Smooth muscle cell (in vitro differentiated cells): Measurements from ENCODE around the gene S100A6. TPM values are rescaled to one million over a fixed set of nuclear protein-coding genes. Genes with fewer than 3 reads are reported as not detected.
A peak's percentile ranks its signal among the peaks of the same experiment; 100 is the strongest.

Experiments used
- DNase-seq: peaks from one replicate; lab custom pipeline; 2025; ENCODE audit not compliant: unreplicated experiment; lab: John Stamatoyannopoulos, UW
- H2AFZ ChIP-seq: fragments of 200-600 bp; sonication (generic); 2 replicates; pipeline ENCODE4 v1.6.0; 2016; ENCODE audit warnings: antibody characterized with exemption, low read depth, mild to moderate bottlenecking
- H3F3A ChIP-seq: fragments of 200-600 bp; sonication (generic); 2 replicates; pipeline ENCODE4 v1.6.0; 2017; ENCODE audit warnings: antibody characterized with exemption, low read depth
- H3K27ac ChIP-seq: fragments of 200-600 bp; sonication (generic); 2 replicates; pipeline ENCODE4 v1.5.1; 2016; ENCODE audit warnings: low read depth, mild to moderate bottlenecking
- H3K27me3 ChIP-seq: fragments of 200-600 bp; sonication (generic); 2 replicates; pipeline ENCODE4 v1.6.1; 2016; ENCODE audit warnings: low read depth, mild to moderate bottlenecking
- H3K36me3 ChIP-seq: fragments of 200-600 bp; sonication (generic); 2 replicates; pipeline ENCODE4 v1.5.1; 2016; ENCODE audit warnings: low read depth
- H3K4me1 ChIP-seq: fragments of 200-600 bp; sonication (generic); 2 replicates; pipeline ENCODE4 v1.5.1; 2016; ENCODE audit warnings: low read depth
- H3K4me2 ChIP-seq: fragments of 200-600 bp; sonication (generic); 2 replicates; pipeline ENCODE4 v1.6.0; 2016; ENCODE audit warnings: mild to moderate bottlenecking
- H3K4me3 ChIP-seq: fragments of 200-600 bp; sonication (generic); 2 replicates; pipeline ENCODE4 v1.5.1; 2016; ENCODE audit warnings: mild to moderate bottlenecking
- H3K79me2 ChIP-seq: fragments of 200-600 bp; sonication (generic); 2 replicates; pipeline ENCODE4 v1.6.0; 2016; ENCODE audit warnings: low read depth, mild to moderate bottlenecking
- H3K9ac ChIP-seq: fragments of 200-600 bp; sonication (generic); 2 replicates; pipeline ENCODE4 v1.6.0; 2016; ENCODE audit warnings: low read depth
- H3K9me3 ChIP-seq: fragments of 200-600 bp; sonication (generic); replicated peaks from 2 replicates; pipeline ENCODE4 v1.5.1; 2016; ENCODE audit warnings: low read depth
- H4K20me1 ChIP-seq: fragments of 200-600 bp; sonication (generic); 2 replicates; pipeline ENCODE4 v1.6.0; 2016; ENCODE audit warnings: low read depth
- WGBS: methylation state at CpG from one replicate; pipeline ENCODE4 v1.1.7; 2016; ENCODE audit warnings: low lambda C conversion rate; 5-methylcytosine and 5-hydroxymethylcytosine counted together
- polyA plus RNA-seq: library from polyadenylated mRNA; unstranded; fragments of >200 nt; fragmentation: Nextera tagmentation; extraction: Ambion mirVana; gene quantifications from 2 replicates; pipeline ENCODE4 v1.2.1, GENCODE V29; 2016
- total RNA-seq: library from RNA; depleted of rRNA; stranded (reverse); fragments of >200 nt; gene quantifications from 2 replicates; pipeline ENCODE4 v1.2.3, GENCODE V29; 2014
- TF ChIP-seq, protein P1 (sequence below): fragments of 200-600 bp; sonication (generic); IDR thresholded peaks from 2 replicates; pipeline ENCODE4 v1.5.1; 2017; ENCODE audit warnings: borderline replicate concordance, mild to moderate bottlenecking, antibody characterized with exemption; ENCODE audit not compliant: insufficient read depth, poor library complexity, severe bottlenecking

Gene S100A6
- total and polyA plus RNA-seq, 2 experiments from 2014 or later, result 499 to 1,358 TPM

DNA sequence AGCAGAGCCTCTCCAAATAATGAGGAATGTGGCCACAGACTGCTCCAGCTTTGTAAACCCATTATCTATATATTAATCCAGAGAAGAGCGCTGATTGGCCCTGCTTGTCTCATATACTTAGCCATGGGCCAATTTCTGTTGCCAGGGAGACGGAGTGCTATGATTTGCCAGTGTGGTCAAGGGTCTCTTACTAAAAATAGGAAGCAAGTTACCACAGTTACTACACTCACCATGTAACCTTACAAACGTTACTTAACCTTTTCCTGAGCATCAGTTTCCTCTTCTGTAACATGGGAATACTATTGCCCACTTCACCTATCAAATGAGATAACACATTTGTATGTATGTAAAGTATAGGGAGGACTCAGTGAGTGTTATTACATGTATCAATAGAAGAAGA is 37.6 kb upstream of the S100A6 start:
- Histone ChIP-seq H3K4me2 (peak overlapping the region; percentile 40), H3K27me3 (no peaks in the 10 kb centered on the region), H3F3A (no peaks in the 10 kb centered on the region), H2AFZ (no peak overlapping the region), H3K9ac (peak overlapping the region; percentile 30), H3K4me3 (no peak overlapping the region), H3K4me1 (peaks cover 4% of the 10 kb centered on the region), H4K20me1 (no peaks in the 10 kb centered on the region), H3K79me2 (no peaks in the 10 kb centered on the region), H3K27ac (peak overlapping the region; percentile 80), H3K9me3 (no peaks in the 10 kb centered on the region), H3K36me3 (no peaks in the 10 kb centered on the region)
- WGBS, result 74% methylated on average over 3 of the region's 3 CpGs
- TF ChIP-seq, protein P1, sequence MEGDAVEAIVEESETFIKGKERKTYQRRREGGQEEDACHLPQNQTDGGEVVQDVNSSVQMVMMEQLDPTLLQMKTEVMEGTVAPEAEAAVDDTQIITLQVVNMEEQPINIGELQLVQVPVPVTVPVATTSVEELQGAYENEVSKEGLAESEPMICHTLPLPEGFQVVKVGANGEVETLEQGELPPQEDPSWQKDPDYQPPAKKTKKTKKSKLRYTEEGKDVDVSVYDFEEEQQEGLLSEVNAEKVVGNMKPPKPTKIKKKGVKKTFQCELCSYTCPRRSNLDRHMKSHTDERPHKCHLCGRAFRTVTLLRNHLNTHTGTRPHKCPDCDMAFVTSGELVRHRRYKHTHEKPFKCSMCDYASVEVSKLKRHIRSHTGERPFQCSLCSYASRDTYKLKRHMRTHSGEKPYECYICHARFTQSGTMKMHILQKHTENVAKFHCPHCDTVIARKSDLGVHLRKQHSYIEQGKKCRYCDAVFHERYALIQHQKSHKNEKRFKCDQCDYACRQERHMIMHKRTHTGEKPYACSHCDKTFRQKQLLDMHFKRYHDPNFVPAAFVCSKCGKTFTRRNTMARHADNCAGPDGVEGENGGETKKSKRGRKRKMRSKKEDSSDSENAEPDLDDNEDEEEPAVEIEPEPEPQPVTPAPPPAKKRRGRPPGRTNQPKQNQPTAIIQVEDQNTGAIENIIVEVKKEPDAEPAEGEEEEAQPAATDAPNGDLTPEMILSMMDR, result no peak
- DNase-seq, result no peak

DNA sequence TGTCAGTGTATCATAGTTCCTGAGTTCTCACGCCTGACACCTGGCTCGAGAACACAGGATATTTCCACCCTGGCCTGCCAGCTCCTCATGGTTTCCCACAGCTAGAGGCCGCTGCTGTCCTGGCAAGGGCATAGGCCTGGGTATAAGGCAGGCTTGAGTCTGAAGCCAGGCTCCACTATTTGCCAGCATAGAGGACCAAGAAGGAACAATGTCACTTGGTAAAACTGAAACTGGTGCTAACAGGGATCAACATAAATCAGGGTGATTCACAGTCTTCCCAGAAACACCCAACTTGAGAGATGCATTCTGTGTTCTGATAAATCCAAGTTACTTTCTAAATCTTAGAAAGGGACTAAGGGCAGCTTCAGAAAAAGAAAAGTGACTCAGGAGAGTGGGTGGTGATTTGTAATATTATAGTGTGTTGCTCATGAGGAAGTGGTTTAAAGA is 36.8 kb upstream of the S100A6 start:
- H2AFZ ChIP-seq, result no peak overlapping the region

DNA sequence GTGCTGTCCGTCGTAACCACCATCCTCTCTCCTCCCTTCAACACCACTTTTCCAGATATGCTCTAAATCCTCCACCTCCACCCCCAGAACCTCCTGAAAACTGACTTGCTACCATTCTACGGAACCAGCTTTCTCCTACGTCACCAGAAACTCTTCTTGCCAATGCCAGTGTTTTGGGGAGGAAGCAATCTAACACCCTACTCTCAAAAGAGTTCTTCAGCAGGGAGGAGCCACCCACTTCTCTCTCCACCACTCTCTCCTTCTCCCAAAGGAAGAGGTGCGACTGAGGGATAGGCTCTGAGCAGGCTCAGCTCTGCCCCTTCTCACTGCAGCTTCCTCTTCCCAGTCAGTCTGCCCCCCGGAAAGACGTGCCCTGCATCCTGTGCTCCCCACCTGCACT is 35.9 kb upstream of the S100A6 start:
- Histone ChIP-seq H3K9me3 (no peaks in the 10 kb centered on the region), H3K79me2 (no peaks in the 10 kb centered on the region), H3F3A (peaks cover 5% of the 10 kb centered on the region), H3K4me2 (no peak overlapping the region), H3K36me3 (no peaks in the 10 kb centered on the region), H3K27ac (no peak overlapping the region), H3K4me1 (peaks cover 17% of the 10 kb centered on the region), H2AFZ (no peak overlapping the region), H4K20me1 (no peaks in the 10 kb centered on the region), H3K9ac (no peak overlapping the region), H3K27me3 (no peaks in the 10 kb centered on the region), H3K4me3 (no peak overlapping the region)
- TF ChIP-seq, protein P1, result no peak
- 76% methylated on average over 7 of the region's 7 CpGs for WGBS
- no peak for DNase-seq

More for the DNA sequence above, 36.8 kb upstream of the S100A6 start:
- peak overlapping the region; percentile 40 for H3K4me2 ChIP-seq
- no peaks in the 10 kb centered on the region for H3K9me3 ChIP-seq
- WGBS, result 28% methylated on average over 3 of the region's 3 CpGs
- no peak overlapping the region for H3K4me3 ChIP-seq
- H4K20me1 ChIP-seq, result no peaks in the 10 kb centered on the region
- peak; percentile 9 for DNase-seq
- H3K36me3 ChIP-seq, result no peaks in the 10 kb centered on the region
- no peak overlapping the region for H3K9ac ChIP-seq
- H3K27ac ChIP-seq, result peak overlapping the region; percentile 80
- no peaks in the 10 kb centered on the region for H3K79me2 ChIP-seq
- no peaks in the 10 kb centered on the region for H3K27me3 ChIP-seq
- H3K4me1 ChIP-seq, result peaks cover 8% of the 10 kb centered on the region
- TF ChIP-seq, protein P1, result peak; percentile 61
- no peaks in the 10 kb centered on the region for H3F3A ChIP-seq

DNA sequence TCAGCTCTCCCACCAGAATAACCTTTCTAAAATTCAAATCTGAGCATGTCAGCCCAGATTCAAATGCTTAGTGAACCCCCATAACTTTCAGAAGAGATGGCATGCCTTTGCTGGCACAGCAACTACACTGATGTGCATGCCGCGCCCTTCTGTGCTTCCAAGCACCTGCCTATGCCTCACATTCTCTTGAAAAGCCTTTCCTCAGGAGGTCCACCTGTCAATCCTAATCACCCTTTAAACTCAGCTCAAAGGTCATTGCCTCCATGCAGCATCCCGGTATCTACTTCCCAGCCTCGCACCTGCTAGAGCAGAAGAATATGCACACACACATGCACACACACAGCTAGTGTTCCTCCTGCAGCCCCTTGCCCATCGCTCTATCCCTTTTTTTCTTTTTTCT is 35.1 kb upstream of the S100A6 start:
- Histone ChIP-seq H3K27ac (no peak overlapping the region), H3K4me1 (peaks cover 24% of the 10 kb centered on the region), H3K4me3 (no peak overlapping the region), H2AFZ (no peak overlapping the region), H3K9me3 (no peaks in the 10 kb centered on the region), H3F3A (peaks cover 7% of the 10 kb centered on the region), H3K36me3 (no peaks in the 10 kb centered on the region), H3K27me3 (no peaks in the 10 kb centered on the region), H3K9ac (no peak overlapping the region), H4K20me1 (no peaks in the 10 kb centered on the region), H3K4me2 (no peak overlapping the region), H3K79me2 (no peaks in the 10 kb centered on the region)
- TF ChIP-seq, protein P1, result no peak
- DNase-seq, result no peak
- WGBS, result 96% methylated on average over 5 of the region's 5 CpGs
